NCI-H226 (cell line): Measurements from ENCODE around the gene MAFF.

ENCODE experiments used
- DNase-seq: peaks from one replicate; pipeline ENCODE4 v3.0.0-alpha.2; 2015

Gene MAFF

DNA sequence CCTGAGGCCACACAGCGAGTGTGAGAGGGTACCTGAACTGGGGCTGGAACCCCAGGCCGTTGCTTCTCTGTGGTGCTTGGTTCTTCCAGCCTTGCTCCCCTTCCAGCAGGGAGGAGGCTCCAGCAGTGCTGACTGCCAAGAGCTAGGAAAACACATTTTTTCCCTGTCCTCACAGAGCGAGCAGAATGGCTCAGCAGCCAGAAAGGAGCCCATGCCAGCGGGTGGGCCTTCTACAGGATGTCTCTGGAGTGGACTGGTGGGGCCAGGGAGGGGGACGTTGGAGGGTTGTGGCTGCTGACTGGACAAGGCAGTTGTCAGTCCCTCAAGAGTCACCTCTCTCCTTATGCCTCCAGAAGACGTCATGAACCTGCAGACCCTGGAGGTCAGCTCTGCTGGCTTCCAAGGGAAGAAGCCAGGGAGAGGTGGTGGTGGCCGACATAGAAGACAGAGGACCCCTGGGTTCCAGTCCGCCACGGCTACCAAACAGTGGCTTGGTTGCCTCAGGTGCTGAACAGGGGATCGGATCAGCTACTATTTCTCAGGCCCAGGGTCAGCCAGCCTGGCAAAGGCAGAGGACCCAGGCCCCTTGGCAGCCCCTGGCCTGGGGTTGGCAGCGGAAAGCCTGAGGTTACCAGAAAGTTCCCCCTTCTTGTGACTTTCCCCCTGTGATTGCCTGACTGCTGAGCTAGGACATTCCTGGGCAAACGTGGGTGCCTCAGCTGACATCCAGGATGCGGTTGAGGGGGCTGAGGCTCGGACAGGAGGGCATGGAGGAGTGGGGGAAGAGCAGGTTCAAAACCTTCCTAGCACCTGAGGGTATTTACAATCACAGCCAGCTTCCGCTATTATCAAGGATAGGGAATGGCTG lies 3.7 kb downstream of the MAFF start:
- no peak for DNase-seq

DNA sequence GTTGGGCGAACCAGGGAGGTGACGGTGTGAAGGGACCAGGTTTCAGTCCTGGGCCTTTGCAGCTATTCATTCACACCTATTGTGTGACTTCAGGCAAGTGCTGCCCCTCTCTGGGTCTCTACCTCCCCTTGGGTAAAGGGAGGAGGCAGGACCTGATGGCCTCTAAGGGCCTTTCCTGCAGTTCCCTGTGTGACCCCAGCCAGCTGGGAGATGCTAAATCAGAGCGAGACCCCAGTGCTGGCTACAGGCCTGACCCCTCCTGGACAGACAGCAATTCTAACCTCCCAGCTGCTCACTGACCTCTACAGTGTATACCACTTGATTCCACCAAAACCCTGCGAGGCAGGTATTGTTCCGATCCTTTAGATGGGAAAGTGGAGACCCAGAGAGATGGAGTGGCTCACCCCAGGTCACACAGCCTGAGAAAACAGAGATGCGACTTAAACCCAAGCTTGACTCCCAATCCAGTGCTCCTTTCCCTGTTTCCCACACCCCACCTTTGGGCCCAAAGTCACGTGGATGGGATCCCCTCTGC lies 6.2 kb downstream of the MAFF start:
- no peak for DNase-seq

DNA sequence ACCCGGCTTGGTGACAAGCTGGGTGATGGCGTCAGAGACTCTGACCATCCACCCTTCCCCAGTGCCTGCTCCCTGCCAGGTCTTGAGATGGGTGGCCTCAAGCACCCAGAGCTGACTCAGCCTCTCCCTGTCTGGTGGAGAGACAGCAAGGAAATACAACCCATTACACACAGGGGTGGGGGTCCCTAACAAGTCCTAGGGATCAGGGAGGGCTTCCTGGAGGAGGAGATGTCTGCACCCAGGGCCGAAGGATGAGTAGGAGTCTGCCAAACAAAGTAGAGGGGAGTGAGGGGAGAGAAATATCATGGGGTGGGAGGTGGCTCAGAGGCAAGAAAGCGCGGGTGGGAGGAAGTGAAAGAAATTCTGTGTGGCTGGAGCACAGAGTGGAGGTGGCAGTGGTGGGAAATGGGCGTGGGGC lies 6.8 kb downstream of the MAFF start:
- no peak for DNase-seq

DNA sequence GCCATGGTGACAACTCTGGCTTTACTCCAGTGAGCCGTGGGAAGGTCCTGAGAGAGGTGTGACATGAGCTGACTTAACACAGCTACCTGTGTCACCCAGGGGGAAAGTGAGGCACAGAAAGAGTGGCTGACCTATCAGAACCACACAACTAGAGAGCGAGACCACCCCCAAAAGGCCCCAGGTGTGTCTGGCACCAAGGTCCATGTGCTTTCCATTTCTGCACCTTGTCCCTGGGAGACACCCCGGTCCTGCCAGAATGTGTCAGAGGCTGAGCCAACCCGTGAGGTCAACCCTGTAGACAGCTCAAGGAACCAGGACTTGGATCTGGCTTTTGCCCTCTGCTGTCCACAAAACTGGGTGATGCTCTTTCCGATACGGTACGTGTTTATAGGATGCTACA lies 9.8 kb downstream of the MAFF start:
- no peak for DNase-seq

DNA sequence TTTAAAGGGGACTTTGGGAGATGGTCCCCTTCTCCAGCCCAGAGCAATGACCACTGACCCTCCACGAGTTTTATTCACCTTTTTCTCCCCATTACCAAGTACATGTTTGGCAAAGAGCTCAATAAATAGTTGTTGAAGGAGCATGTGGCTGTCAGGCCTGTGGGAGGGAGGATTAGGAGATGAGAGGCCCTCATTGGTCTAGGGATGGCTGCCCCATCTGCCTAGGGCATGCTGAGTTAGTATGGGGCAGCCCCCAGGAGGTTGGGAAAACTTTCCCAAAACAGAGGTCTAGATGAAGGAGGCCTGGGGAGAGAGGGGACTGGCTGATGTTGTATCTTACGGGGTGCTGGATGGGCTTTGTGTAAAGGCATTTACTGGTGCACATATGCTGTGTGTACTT lies 10.6 kb downstream of the MAFF start:
- DNase-seq, result no peak

DNA sequence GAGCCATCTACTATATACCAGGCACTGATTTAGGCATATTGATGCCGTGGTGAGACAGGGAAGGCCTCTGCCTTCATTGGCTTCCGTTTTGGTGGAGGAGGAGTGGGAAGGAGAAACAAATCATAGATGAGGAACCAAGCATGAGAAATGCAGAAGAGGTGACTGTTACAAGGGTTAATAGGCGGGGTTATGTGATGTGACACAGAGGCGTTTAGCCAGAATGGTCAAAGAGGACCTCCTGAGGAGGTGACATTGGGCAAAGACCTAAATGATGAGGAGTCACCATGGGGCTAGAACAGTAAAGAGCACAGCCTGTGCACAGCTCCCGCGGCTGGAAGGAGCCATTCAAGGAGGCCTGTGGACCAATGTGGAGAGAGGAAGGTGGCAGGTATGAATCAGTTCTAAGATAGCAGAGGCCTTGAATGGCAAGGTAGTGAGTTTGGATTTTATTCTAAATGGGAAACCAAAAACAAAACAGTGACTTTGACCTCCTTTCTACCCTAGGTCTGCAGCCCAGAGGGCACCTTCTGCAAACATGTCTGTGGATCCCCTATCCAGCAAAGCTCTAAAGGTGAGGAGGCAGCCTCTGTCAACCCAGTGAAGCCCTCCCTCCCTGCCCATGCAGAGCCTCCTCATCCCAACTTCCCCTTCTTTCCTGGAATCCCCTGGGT lies 11.7 kb downstream of the MAFF start:
- no peak for DNase-seq

DNA sequence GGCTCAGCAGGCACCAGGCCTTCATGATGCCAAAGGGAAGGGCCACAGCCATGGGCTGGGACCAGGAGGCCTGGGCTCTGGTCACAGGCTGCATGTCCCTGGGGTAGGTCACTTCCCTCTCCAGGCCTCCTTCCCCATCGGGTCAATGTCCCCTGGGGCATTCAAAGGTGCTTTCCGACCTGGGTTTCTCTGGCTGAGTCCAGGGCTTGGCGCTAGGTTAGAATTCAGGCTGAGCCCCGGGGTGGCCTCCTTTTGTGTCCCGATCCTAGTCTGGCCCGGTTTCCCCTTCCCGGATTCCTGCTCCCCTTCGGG lies 12.2 kb downstream of the MAFF start:
- no peak for DNase-seq

DNA sequence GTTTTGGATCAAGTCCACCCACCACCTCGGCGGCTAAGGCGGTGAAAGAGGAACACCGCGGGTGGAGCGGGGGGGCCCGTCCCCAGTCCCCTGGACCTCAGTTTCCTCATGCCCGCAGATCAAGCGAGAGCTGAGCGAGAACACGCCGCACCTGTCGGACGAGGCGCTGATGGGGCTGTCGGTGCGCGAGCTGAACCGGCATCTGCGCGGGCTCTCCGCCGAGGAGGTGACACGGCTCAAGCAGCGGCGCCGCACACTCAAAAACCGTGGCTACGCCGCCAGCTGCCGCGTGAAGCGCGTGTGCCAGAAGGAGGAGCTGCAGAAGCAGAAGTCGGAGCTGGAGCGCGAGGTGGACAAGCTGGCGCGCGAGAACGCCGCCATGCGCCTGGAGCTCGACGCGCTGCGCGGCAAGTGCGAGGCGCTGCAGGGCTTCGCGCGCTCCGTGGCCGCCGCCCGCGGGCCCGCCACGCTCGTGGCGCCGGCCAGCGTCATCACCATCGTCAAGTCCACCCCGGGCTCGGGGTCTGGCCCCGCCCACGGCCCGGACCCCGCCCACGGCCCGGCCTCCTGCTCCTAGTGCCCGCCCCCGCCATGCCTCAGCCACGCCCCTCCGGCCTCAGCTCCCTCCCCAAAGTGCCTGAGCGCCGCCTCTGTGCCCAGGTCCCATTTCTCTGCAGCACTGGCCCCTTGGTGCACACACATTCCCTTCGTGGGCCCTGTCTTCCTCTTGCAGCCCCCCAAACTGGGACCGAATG lies 12.7 kb downstream of the MAFF start:
- no peak for DNase-seq

DNA sequence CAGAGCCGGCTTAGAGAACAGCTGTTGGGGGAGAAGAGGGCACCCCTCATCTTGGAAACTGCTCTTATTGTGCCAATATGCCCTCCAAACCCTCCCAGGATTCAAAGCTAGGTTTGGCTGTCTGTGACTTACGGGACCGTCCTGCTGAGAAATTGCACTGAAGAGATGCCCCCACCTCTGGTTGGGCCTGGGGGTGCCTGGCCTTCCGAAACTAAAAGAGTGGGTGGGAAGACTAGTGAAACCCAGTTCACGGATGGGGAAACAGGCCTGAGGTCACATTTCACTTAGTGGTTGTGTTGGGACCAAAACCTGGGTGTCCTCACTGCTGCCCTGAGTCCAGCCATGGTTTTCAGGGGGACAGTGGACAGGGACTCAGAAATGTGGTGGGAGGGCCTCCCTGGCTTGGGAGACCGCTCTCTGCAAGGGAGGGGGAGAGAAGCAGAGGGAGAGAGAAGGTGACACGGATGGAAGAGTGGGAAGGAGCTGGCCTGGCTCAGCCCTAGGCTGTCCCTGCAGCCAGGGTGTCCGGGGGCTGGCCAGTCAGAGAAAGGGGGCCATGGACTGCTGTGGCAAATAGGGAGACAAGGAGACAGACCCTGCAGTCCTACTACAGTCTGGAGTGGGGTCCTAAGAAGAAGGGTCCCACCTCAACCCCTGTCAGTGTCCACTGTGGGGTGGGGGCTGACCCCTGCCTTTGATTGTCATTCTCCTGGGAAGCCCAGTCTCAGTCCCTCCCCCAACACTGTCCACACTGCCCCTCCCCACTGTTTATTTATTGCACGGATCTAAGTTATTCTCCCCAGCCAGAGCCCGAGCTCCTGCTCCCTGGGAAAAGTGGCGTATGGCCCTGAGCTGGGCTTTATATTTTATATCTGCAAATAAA lies 13.6 kb downstream of the MAFF start:
- no peak for DNase-seq

DNA sequence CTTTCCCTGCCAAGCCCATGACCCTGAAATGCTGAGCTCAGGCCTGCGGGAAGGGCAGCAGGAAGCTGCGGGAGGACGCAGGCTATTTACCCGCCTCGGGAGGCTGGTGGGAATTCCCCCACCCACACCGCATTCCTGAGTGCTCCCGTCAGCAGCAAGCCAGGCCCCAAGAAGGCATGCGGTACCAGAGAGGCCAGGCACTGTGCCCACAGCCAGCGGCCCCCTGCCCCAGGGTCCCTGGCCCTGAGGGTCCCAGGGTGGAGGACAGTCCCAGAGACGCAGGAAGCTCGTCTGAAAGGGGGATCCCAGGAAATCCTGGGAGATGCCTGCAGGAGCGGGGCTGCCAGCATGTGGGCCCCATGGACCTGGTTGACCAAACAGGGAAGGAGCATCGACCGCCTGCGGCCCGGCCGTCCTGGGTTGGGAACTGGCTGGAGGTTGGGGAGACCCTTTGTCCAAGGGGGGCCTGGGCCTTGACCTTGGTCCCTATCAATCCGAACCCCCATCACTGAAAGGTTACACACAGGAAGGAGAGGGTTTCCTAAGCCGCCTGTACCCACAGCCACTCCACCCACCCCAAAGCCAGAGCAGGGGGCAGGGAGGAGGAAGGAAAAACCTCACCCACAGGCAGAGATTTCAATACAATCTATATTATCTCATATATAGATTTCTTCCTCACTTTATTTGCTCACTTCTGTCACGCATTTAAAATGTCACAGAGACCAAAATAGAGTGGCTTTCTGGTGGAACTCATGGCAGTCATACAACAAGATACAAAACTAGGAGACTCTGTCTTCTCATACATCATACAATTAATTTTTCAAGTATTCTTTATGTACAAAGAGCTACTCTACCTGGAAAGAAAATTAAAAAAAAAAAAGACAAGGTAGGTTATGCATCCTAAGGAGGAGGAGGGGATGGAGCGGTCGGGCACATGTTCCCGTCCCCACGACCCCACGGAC lies 17.1 kb downstream of the MAFF start:
- DNase-seq, result peak; percentile 84

DNA sequence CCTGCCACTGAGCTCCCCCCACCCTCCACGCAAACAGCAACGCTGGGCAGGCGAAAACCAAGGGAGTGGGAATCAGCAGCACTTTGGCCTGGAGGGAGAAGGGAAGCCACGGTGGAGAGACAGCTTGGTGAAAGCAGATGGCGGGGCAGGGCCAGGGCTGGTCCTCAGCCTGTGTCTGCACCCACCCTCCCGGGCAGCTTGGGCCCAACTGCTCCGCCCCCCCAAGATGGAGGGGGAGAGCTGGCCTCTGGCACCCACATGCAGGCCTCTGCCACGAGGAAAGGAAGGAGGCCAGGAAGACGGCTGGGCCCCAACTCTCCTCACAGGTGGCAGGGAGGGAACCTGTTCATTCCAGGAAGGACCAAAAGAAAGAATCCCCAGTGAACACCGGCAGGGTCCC lies 17.8 kb downstream of the MAFF start:
- no peak for DNase-seq

DNA sequence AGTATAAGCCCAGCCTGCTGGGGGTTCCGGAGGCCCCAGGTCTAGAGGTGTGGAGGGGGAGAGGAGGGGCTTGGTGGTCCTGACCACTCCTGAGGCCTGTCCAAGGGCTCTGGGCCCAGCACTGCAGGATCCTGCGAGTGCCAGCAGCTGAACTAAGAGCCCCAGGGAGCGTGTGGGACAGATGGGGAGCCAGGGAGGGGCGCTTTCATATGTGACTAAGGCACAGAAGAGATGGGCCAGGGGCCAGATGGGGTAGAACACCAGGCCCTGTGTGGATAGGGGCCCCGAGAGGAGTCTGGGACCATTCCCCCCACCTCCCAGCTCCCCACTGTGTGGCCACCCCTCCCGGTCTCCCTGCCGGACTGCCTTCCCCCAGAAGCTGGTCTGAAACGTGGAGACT lies 18.4 kb downstream of the MAFF start:
- DNase-seq, result no peak

DNA sequence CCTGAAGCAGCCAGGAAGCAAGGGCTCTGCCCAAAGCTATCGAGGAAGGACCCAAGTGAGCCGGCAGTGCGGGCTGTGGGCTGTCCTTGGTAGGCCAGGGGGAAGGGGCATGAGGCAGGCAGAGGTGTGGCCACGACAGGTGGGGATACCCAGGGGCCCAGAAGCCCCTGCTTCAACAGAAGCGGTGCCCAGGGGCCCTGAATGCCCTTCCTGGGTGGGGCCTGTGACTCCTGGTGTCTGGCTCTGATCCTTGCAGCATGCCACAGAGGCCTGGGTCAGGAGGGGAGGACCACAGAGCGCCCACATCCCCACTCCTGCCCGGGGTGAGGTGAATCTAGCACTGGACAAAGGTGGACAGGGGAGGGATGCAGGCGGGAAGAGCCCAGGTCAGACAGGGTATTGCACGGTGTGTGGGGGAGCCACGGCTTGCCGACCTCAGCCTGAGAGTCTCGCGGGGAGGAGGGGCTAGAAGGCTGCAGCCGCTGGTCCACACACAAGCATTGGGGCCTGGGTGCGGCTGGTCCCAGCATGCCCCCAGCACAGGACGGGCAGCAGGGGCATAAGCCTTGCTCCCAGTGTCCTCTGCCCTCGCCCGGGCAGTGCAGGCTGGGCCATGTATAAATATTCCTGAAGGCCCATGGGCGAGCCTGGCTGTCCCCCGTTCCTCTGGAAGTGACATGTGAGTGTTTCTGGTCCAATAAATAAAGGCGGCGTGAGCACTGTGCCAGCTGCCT lies 19.0 kb downstream of the MAFF start:
- no peak for DNase-seq

DNA sequence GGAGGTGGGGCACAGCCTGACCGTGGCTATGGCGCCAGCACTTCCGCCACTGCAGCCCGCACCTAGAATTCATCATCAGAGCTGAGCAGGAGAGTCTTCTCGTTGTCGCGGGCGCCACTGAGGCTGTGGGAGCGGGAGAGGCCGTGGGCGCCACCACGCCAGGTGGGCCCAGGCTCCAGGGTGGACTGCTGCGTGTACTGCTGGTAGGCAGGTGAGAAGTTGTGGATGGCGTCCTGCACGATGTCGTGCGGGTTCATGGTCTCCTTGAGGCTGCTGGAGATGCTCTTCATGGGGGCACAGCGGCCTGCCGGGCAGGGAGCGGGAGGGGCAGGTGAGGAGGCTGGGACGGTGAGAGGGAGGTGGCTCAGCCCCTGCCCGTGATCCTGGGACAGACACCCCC lies 19.6 kb downstream of the MAFF start:
- no peak for DNase-seq

DNA sequence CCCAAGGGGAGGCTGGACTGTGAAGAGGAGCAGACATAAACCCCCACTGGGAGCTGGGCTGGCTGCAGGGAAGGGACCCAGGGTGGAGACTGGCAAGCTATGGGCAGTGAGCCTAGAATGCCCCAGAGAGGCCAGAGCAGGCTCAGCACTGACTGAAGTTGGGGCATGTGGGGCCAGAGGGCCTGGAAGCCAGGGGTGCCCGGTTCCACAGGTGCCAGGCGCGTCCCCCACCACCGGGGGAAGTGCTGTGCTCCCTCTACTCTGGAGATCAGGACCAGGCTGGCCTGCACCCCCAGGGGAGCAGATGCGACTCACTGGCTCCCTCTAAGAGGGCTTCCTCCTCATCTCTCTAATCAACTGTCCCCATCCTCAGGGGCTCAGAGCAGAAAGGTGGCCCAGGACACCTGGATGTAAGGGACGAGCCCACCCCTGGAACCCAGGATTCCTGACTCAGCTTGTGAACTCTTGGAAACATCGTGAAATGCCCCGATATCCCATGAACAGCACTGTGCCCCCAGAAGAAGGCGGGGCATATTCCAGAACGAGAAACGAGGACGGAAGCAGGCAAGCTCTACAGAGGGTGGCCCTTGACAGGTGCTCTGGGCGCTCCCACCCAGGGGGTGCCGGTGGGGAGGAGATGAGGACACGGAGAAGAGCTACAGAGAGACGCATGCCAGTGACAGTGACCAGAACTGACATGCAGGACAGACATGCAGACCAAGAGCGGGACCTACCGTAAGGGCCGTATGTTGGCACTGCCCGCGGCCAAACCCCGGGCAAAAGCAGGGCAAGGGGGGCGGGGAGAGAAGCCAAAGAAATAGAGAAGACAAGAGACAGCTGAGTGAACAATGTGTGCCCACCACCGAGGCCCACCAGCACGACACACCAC lies 20.4 kb downstream of the MAFF start:
- DNase-seq, result no peak

DNA sequence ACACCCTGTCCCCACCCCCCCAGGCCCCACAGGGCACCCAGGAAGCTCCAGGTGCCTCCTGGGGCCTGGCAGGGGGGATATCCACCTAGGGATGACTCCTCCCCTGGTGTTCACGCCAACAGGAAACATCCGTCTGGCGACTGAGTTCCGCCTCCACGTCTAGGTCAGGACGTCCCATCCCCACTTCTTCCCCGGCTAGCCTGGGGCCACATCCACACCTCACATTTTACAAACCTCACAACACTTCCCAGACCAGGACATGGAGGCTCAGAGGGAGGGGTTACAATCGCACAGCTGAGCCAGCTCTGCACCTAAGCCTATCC lies 21.0 kb downstream of the MAFF start:
- peak; percentile 69 for DNase-seq

DNA sequence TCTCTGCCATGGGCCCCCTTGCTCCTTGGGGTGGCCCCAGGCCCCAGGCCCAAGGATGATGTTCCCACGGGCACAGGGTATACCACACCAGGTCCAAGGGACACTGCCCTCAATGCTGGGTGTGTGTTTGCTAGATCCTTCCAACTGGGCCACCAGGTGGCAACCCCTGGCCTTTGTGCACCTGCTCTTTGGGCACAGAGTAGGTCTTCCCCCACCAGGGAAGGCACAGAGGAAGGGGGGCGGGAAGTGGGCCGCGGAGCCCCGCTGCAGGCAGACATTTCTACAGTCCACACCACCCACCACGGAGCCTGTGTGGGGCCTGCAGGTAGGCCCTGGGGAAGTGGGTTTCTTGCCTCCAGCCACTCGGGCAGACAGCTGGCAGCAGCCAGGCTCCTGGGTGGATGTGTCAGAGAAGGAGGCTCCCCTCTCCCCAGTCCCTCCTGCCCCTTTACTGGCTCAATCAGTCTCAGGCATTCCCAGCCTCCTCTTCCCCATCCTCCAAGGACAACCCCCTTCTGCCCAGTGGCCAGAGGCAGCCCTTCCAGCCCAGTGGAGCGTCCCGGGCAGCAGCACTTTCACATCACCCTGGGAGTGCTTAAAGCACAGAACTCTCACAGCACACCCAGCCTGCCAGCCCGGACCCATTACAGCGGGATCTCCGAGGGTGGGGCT lies 21.6 kb downstream of the MAFF start:
- no peak for DNase-seq

DNA sequence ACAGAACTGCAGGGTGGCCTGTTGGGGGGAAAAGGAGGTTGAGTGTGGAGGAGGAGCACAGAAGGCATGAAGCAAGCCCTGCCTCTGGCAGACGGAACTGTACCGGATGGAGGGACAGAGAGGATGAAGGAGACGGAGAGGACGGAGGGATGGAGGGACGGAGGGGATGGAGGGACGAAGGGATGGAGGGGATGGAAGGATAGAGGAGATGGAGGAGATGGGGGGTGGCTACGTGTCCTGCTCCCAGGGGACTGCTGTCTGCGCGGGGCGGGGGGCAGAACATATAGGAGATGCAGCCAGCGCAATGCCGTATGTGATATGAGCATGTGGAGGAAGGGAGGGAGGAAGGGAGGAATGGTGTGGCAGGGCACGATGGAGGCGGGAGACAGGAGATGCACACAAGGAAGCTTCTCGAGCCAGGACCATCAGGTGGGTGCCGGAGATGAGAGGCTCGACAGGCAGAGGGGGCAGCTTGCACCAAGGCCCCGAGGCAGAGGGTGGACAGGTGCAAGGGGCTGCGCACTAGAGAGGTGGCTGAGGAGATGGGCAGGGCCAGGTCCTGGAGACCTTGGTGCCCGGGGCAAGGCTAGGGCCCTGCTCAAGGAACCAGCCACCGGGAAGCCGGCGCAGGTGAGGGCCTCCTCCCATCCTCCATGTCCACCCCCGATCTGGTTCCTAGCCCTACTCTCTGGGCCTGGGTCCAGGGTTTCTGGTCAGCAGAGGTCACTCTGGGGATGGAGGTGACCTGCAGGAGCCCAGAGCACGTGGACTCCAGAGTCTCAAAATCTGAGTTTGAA lies 25.3 kb downstream of the MAFF start:
- no peak for DNase-seq
